NT2/D1 (cell line): ENCODE results near the gene PLAA.
A peak's percentile ranks its signal among the peaks of the same experiment; 100 is the strongest.

ENCODE experiments used
- DNase-seq: peaks from one replicate; pipeline ENCODE4 v3.0.0-alpha.2; 2011; ENCODE audit warnings: low read depth, low spot score
- H3K27me3 ChIP-seq: 2 replicates; pipeline ENCODE4 v1.6.0; 2011; ENCODE audit warnings: mild to moderate bottlenecking; ENCODE audit not compliant: insufficient read length, insufficient read depth
- H3K36me3 ChIP-seq: 2 replicates; pipeline ENCODE4 v1.6.1; 2011; ENCODE audit warnings: mild to moderate bottlenecking, low read length, mixed read lengths; ENCODE audit not compliant: insufficient read depth, insufficient read length
- H3K4me1 ChIP-seq: 2 replicates; pipeline ENCODE4 v1.5.1; 2011; ENCODE audit not compliant: insufficient read depth, insufficient read length
- H3K4me3 ChIP-seq: 2 replicates; pipeline ENCODE4 v1.5.1; 2011; ENCODE audit warnings: low read depth; ENCODE audit not compliant: insufficient read length
- H3K9ac ChIP-seq: 2 replicates; pipeline ENCODE4 v1.6.0; 2011; ENCODE audit warnings: low read depth; ENCODE audit not compliant: insufficient read length
- H3K9me3 ChIP-seq: 2 replicates; pipeline ENCODE4 v1.5.1; 2011; ENCODE audit warnings: mild to moderate bottlenecking, low read length; ENCODE audit not compliant: insufficient read depth
- SUZ12 ChIP-seq: IDR thresholded peaks from 2 replicates; pipeline ENCODE4 v1.6.1; 2011; ENCODE audit not compliant: insufficient read length, insufficient read depth; ENCODE audit errors: extremely low read depth
- YY1 ChIP-seq: IDR thresholded peaks from 2 replicates; pipeline ENCODE4 v1.6.1; 2011; ENCODE audit not compliant: insufficient read length, insufficient read depth
- ZNF274 ChIP-seq: IDR thresholded peaks from 2 replicates; pipeline ENCODE4 v1.6.1; 2011; ENCODE audit warnings: mild to moderate bottlenecking, low read depth, low read length

The PLAA gene

GRCh38 chr9:26956860-26957233 lies 9.8 kb upstream of the PLAA start:
- no peaks in the 10 kb centered on the region for H3K27me3 ChIP-seq
- H3K4me1 ChIP-seq: peaks cover 2% of the 10 kb centered on the region
- TF ChIP-seq ZNF274: no peak
- TF ChIP-seq YY1: no peak
- no peak for TF ChIP-seq SUZ12
- no peak for DNase-seq
- peak overlapping the region; percentile 75 for H3K4me3 ChIP-seq
- peak overlapping the region; percentile 84 for H3K9ac ChIP-seq
- H3K9me3 ChIP-seq: no peaks in the 10 kb centered on the region
- H3K36me3 ChIP-seq: no peaks in the 10 kb centered on the region

- H3K36me3 ChIP-seq: no peaks in the 10 kb centered on the region
- H3K27me3 ChIP-seq: no peaks in the 10 kb centered on the region
- peak within 1 kb of the TSS; percentile 84 for H3K9ac ChIP-seq
- peak; percentile 90 for DNase-seq
- H3K9me3 ChIP-seq: no peaks in the 10 kb centered on the region
- TF ChIP-seq YY1: no peak
- TF ChIP-seq ZNF274: no peak
- TF ChIP-seq SUZ12: no peak
- H3K4me1 ChIP-seq: peaks cover 2% of the 10 kb centered on the region
- H3K4me3 ChIP-seq: peak within 1 kb of the TSS; percentile 75
Observed at GRCh38 chr9:26955921-26956859, 9.1 kb upstream of the PLAA start, which contains the start of gene IFT74. IFT74 (plus strand) TSS chr9:26956412; CDS start chr9:26961968, 5,556 bp downstream.

DNA sequence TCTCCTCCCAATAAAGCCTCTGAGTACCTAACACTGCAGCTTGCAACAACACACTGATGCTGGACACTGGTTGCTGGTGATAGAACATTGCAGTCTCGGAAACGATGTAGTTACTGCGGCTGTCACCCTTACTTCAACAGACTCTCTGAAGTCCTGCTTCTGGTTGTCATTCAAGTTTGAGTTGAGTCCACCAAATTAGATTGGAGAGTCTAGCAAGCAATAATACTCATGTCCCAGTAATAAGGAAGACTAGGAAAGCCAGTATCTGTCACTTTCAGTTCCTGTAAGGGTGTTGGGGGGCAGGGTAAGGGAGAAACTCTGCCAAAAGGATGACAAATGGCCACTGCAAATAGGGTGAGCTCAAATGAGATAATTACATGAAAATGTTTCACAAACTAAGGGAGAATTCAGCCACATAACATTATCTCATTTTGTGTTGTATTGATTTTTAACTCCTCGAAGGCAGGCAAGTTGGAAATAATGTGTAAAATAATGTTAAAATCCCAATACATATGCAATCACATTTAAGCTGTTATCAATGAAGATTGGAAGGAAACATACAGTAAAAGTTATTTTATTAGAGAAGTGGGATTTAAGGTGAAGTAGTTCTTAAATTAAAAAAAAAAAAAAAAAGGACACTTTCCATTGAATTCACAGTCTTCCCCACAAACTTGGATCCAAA lies 8.3 kb upstream of the PLAA start:
- no peaks in the 10 kb centered on the region for H3K36me3 ChIP-seq
- no peak for DNase-seq
- peaks cover 2% of the 10 kb centered on the region for H3K4me1 ChIP-seq
- H3K9ac ChIP-seq: peak overlapping the region; percentile 84
- TF ChIP-seq YY1 (no peak), SUZ12 (no peak), ZNF274 (no peak)
- H3K9me3 ChIP-seq: no peaks in the 10 kb centered on the region
- no peaks in the 10 kb centered on the region for H3K27me3 ChIP-seq
- H3K4me3 ChIP-seq: peak overlapping the region; percentile 75

DNA sequence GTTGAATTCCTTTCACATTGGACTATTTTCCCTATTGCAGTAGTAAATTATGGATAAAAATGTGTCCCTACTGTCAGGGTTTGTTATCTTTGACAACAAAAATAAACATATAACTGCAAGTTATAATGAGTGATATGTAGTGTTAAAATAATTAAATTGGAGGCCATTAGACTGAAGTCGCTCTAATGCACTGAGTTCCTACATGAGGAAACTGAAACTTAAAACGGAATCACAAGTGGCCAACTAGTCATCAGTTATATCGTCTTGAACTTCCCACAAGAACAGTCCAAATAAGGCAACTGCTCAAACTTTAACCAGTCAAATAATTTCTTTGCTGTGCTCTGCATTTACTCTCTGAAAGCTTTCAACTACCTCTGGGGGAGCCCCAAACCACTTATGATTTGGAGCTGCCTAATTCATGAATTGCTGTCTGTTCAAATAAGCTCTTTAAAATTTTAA lies 7.0 kb upstream of the PLAA start:
- Histone ChIP-seq H3K4me3 (no peak overlapping the region), H3K36me3 (no peaks in the 10 kb centered on the region), H3K9me3 (no peaks in the 10 kb centered on the region), H3K4me1 (peaks cover 2% of the 10 kb centered on the region), H3K27me3 (no peaks in the 10 kb centered on the region), H3K9ac (no peak overlapping the region)
- no peak for TF ChIP-seq SUZ12
- no peak for TF ChIP-seq ZNF274
- TF ChIP-seq YY1: no peak
- DNase-seq: no peak

DNA sequence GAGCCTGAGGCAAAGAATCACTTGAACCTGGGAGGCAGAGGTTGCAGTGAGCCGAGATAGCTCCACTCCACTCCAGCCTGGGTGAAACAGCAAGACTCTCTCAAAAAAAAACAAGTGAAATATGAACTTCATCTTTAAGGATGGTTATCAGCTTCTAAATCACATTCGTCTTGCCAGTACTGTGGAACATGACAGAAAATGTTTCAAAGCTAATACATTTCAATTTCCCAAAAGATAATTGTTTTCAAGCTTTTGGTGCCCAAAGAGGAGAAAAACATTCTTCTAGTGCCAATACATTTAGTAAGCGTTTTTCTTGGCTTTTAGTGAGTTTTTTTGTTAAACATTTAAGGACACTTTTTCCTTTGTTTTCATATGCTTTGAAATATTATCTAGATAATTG lies 4.8 kb upstream of the PLAA start:
- no peak for TF ChIP-seq YY1
- no peak for TF ChIP-seq SUZ12
- no peak for TF ChIP-seq ZNF274

DNA sequence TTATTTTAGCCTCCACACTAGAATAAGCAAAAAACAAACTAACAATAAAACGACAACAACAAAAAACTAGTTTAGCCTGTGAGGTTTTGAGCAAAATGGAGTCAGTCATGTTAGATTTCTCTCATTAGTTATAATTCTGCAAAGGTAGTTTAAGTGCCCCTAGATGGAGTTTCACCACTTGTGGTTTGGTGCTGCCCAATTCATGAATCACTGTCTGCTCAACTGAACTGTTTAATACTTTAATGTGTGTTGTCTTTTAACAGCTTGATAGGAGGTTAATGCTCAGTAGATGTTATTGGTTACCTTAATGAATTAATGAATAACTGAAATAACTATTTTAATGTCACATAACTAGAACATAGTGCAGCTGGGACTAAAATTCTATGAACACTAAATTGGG lies 3.5 kb upstream of the PLAA start:
- Histone ChIP-seq H3K36me3 (no peaks in the 10 kb centered on the region), H3K4me1 (peaks cover 2% of the 10 kb centered on the region), H3K9me3 (no peaks in the 10 kb centered on the region), H3K9ac (no peak overlapping the region), H3K4me3 (no peak overlapping the region), H3K27me3 (no peaks in the 10 kb centered on the region)
- no peak for TF ChIP-seq YY1
- no peak for TF ChIP-seq ZNF274
- TF ChIP-seq SUZ12: no peak
- DNase-seq: no peak

More for the DNA sequence above, 4.8 kb upstream of the PLAA start:
- Histone ChIP-seq H3K36me3 (no peaks in the 10 kb centered on the region), H3K27me3 (no peaks in the 10 kb centered on the region), H3K4me1 (peaks cover 2% of the 10 kb centered on the region), H3K9ac (no peak overlapping the region), H3K4me3 (no peak overlapping the region), H3K9me3 (no peaks in the 10 kb centered on the region)
- no peak for DNase-seq

DNA sequence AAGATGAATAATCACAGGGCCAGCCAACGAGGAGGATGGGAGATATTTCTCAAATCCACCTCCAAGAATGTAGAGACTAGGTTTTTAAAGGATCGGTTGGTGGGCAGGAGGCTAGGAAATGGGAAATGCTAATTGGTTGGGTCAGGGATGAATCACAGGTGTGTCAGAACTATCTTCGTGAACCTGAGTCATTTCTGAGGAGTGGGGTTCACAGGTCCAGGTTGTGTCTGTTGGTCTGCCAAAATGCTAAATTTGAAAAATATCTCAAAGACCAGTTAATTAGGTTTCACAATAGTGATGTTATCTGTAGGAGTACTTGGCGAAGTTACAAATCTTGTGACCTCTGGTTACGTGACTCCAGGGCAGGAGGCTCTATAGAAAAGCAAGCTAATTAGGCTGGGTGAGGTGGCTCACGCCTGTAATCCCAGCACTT lies 2.6 kb upstream of the PLAA start:
- Histone ChIP-seq H3K4me3 (no peak overlapping the region), H3K36me3 (peaks cover under 1% of the 10 kb centered on the region), H3K9ac (no peak overlapping the region), H3K27me3 (no peaks in the 10 kb centered on the region), H3K4me1 (no peaks in the 10 kb centered on the region), H3K9me3 (no peaks in the 10 kb centered on the region)
- no peak for TF ChIP-seq SUZ12
- no peak for TF ChIP-seq ZNF274
- TF ChIP-seq YY1: no peak
- no peak for DNase-seq
